Mesendoderm (in vitro differentiated cells): Measurements from ENCODE around the gene CHST9.
"Not testable (repeated sequence)": the region's sequence is repeated elsewhere in the genome, so short reads cannot be mapped to it uniquely, and the experiment has no call there.

Experiments used
- DNase-seq: peaks from one replicate; pipeline ENCODE4 v3.0.0; 2013
- H2AK5ac ChIP-seq: 2 replicates; pipeline ENCODE4 v1.6.1; 2013; ENCODE audit warnings: low read length, inconsistent platforms
- H2BK120ac ChIP-seq: 2 replicates; pipeline ENCODE4 v1.6.1; 2013; ENCODE audit warnings: low read depth, mild to moderate bottlenecking, low read length, moderate library complexity, mixed read lengths
- H2BK15ac ChIP-seq: replicated peaks from 2 replicates; pipeline ENCODE4 v1.6.1; 2013; ENCODE audit warnings: low read depth, mild to moderate bottlenecking, moderate library complexity
- H2BK5ac ChIP-seq: 2 replicates; pipeline ENCODE4 v1.6.1; 2013; ENCODE audit warnings: low read length, inconsistent platforms
- H3K18ac ChIP-seq: 2 replicates; pipeline ENCODE4 v1.6.1; 2013; ENCODE audit warnings: mild to moderate bottlenecking, low read length, mixed read lengths
- H3K23ac ChIP-seq: one replicate; pipeline ENCODE4 v1.6.1; 2013; ENCODE audit warnings: low read length
- H3K27ac ChIP-seq: 2 replicates; pipeline ENCODE4 v1.5.1; 2013; ENCODE audit warnings: low read depth, mild to moderate bottlenecking, inconsistent platforms, low read length, moderate library complexity
- H3K27me3 ChIP-seq: 2 replicates; pipeline ENCODE4 v1.6.1; 2013; ENCODE audit warnings: low read length, control low read depth, mild to moderate bottlenecking, inconsistent platforms; ENCODE audit not compliant: insufficient read depth, poor library complexity
- H3K36me3 ChIP-seq: 2 replicates; pipeline ENCODE4 v1.6.1; 2013; ENCODE audit warnings: low read length, inconsistent platforms; ENCODE audit not compliant: control insufficient read depth, insufficient read depth
- H3K4ac ChIP-seq: one replicate; pipeline ENCODE4 v1.6.1; 2013; ENCODE audit warnings: low read depth, mild to moderate bottlenecking, low read length, moderate library complexity
- H3K4me1 ChIP-seq: 2 replicates; pipeline ENCODE4 v1.6.1; 2013; ENCODE audit warnings: low read depth, low read length, inconsistent platforms; ENCODE audit not compliant: control insufficient read depth
- H3K4me2 ChIP-seq: 2 replicates; pipeline ENCODE4 v1.6.1; 2013; ENCODE audit warnings: low read length
- H3K4me3 ChIP-seq: 2 replicates; pipeline ENCODE4 v1.5.1; 2013; ENCODE audit warnings: mild to moderate bottlenecking, low read length
- H3K56ac ChIP-seq: one replicate; pipeline ENCODE4 v1.6.1; 2013; ENCODE audit warnings: low read length
- H3K79me1 ChIP-seq: 2 replicates; pipeline ENCODE4 v1.6.1; 2013; ENCODE audit warnings: low read length, inconsistent platforms
- H3K79me2 ChIP-seq: 2 replicates; pipeline ENCODE4 v1.6.1; 2013; ENCODE audit warnings: mild to moderate bottlenecking, low read length; ENCODE audit not compliant: control insufficient read depth, insufficient read depth
- H3K9ac ChIP-seq: 2 replicates; pipeline ENCODE4 v1.6.1; 2013; ENCODE audit warnings: low read length, inconsistent platforms
- H4K5ac ChIP-seq: one replicate; pipeline ENCODE4 v1.6.1; 2013; ENCODE audit warnings: low read length
- H4K8ac ChIP-seq: one replicate; pipeline ENCODE4 v1.6.1; 2013; ENCODE audit warnings: low read depth, mild to moderate bottlenecking, control low read depth, low read length, moderate library complexity
- WGBS: extraction: QIAGEN DNeasy Blood & Tissue Kit; methylation state at CpG from one replicate; pipeline ENCODE4 v1.1.7; 2013; ENCODE audit warnings: low lambda C conversion rate, missing lambda C conversion rate; ENCODE audit not compliant: insufficient coverage; ENCODE audit errors: extremely low coverage; 5-methylcytosine and 5-hydroxymethylcytosine counted together

The CHST9 gene

GRCh38 chr18:26976206-26976605 is 208.9 kb downstream of the CHST9 start:
- Histone ChIP-seq H3K18ac (no peak overlapping the region), H3K36me3 (no peaks in the 10 kb centered on the region), H3K27me3 (no peaks in the 10 kb centered on the region), H3K4ac (no peak overlapping the region), H3K79me2 (no peaks in the 10 kb centered on the region), H3K4me2 (no peak overlapping the region), H3K56ac (peak overlapping the region; percentile 46), H3K79me1 (no peaks in the 10 kb centered on the region), H2BK15ac (no peak overlapping the region), H3K4me1 (no peaks in the 10 kb centered on the region), H2BK5ac (no peak overlapping the region), H3K4me3 (no peak overlapping the region), H4K8ac (no peak overlapping the region), H3K27ac (no peak overlapping the region), H3K23ac (no peak overlapping the region), H2AK5ac (no peak overlapping the region), H3K9ac (no peak overlapping the region), H4K5ac (no peak overlapping the region), H2BK120ac (no peak overlapping the region)
- no CpG with 5 or more reads among the region's 2 CpGs for WGBS
- no peak for DNase-seq

GRCh38 chr18:26972549-26972948 is 212.6 kb downstream of the CHST9 start:
- H3K23ac ChIP-seq, H2BK120ac ChIP-seq, H3K4me3 ChIP-seq, H3K4me2 ChIP-seq, H2BK15ac ChIP-seq, H3K79me1 ChIP-seq, H3K79me2 ChIP-seq, H3K27ac ChIP-seq, H4K5ac ChIP-seq, H3K18ac ChIP-seq, H2BK5ac ChIP-seq, H3K4ac ChIP-seq, H3K56ac ChIP-seq, H3K27me3 ChIP-seq, DNase-seq, H3K36me3 ChIP-seq, H3K9ac ChIP-seq, H2AK5ac ChIP-seq, H3K4me1 ChIP-seq, H4K8ac ChIP-seq: not testable (repeated sequence)
- no CpG with 5 or more reads among the region's 15 CpGs for WGBS

- Histone ChIP-seq H3K4me1 (no peaks in the 10 kb centered on the region), H4K5ac (no peak overlapping the region), H3K27ac (no peak overlapping the region), H2BK15ac (no peak overlapping the region), H3K79me1 (no peaks in the 10 kb centered on the region), H3K79me2 (no peaks in the 10 kb centered on the region), H3K56ac (no peak overlapping the region), H3K36me3 (no peaks in the 10 kb centered on the region), H3K18ac (no peak overlapping the region), H3K4me3 (no peak overlapping the region), H4K8ac (no peak overlapping the region), H3K4ac (no peak overlapping the region), H3K23ac (no peak overlapping the region), H3K27me3 (no peaks in the 10 kb centered on the region), H2AK5ac (no peak overlapping the region), H3K4me2 (no peak overlapping the region), H3K9ac (no peak overlapping the region), H2BK5ac (no peak overlapping the region), H2BK120ac (no peak overlapping the region)
- no peak for DNase-seq
- WGBS, result no CpG with 5 or more reads among the region's 8 CpGs
Measured at GRCh38 chr18:26971409-26971808, 213.7 kb downstream of the CHST9 start.

GRCh38 chr18:26970637-26971036 is 214.5 kb downstream of the CHST9 start:
- no peak overlapping the region for H2BK15ac ChIP-seq
- DNase-seq, result no peak

GRCh38 chr18:26965206-26965605 is 219.9 kb downstream of the CHST9 start:
- no peak overlapping the region for H4K8ac ChIP-seq
- H3K9ac ChIP-seq, result no peak overlapping the region
- H2BK15ac ChIP-seq, result no peak overlapping the region
- no peak overlapping the region for H4K5ac ChIP-seq
- no peak overlapping the region for H3K18ac ChIP-seq
- WGBS, result no CpG with 5 or more reads among the region's 3 CpGs
- H2AK5ac ChIP-seq, result no peak overlapping the region
- no peak overlapping the region for H3K23ac ChIP-seq
- no peak overlapping the region for H3K27ac ChIP-seq
- no peaks in the 10 kb centered on the region for H3K4me1 ChIP-seq
- H3K4me2 ChIP-seq, result no peak overlapping the region
- no peak overlapping the region for H3K4ac ChIP-seq
- no peaks in the 10 kb centered on the region for H3K79me1 ChIP-seq
- H3K79me2 ChIP-seq, result no peaks in the 10 kb centered on the region
- no peak overlapping the region for H3K4me3 ChIP-seq
- H2BK5ac ChIP-seq, result no peak overlapping the region
- H2BK120ac ChIP-seq, result no peak overlapping the region
- no peak for DNase-seq
- H3K56ac ChIP-seq, result no peak overlapping the region
- H3K36me3 ChIP-seq, result no peaks in the 10 kb centered on the region
- no peaks in the 10 kb centered on the region for H3K27me3 ChIP-seq

More at GRCh38 chr18:26970637-26971036, 214.5 kb downstream of the CHST9 start:
- no peak overlapping the region for H4K5ac ChIP-seq
- H3K4me3 ChIP-seq, result no peak overlapping the region
- H3K4me2 ChIP-seq, result no peak overlapping the region
- no peak overlapping the region for H3K4ac ChIP-seq
- H3K9ac ChIP-seq, result no peak overlapping the region
- H2BK5ac ChIP-seq, result no peak overlapping the region
- no peak overlapping the region for H2BK120ac ChIP-seq
- H2AK5ac ChIP-seq, result no peak overlapping the region
- no peaks in the 10 kb centered on the region for H3K36me3 ChIP-seq
- no CpG with 5 or more reads among the region's 4 CpGs for WGBS
- H3K56ac ChIP-seq, result no peak overlapping the region
- H3K18ac ChIP-seq, result no peak overlapping the region
- no peaks in the 10 kb centered on the region for H3K79me1 ChIP-seq
- H4K8ac ChIP-seq, result no peak overlapping the region
- H3K27me3 ChIP-seq, result no peaks in the 10 kb centered on the region
- H3K23ac ChIP-seq, result no peak overlapping the region
- H3K79me2 ChIP-seq, result no peaks in the 10 kb centered on the region
- H3K27ac ChIP-seq, result no peak overlapping the region
- H3K4me1 ChIP-seq, result no peaks in the 10 kb centered on the region

- Histone ChIP-seq H3K79me1 (no peaks in the 10 kb centered on the region), H3K4ac (no peak overlapping the region), H3K4me3 (no peak overlapping the region), H3K27me3 (no peaks in the 10 kb centered on the region), H3K9ac (no peak overlapping the region), H3K23ac (no peak overlapping the region), H3K36me3 (no peaks in the 10 kb centered on the region), H2BK120ac (no peak overlapping the region), H3K18ac (no peak overlapping the region), H3K27ac (no peak overlapping the region), H3K4me1 (no peaks in the 10 kb centered on the region), H2BK15ac (no peak overlapping the region), H4K5ac (no peak overlapping the region), H4K8ac (no peak overlapping the region), H2BK5ac (no peak overlapping the region), H3K79me2 (no peaks in the 10 kb centered on the region), H3K4me2 (no peak overlapping the region), H2AK5ac (no peak overlapping the region), H3K56ac (no peak overlapping the region)
- WGBS, result no CpG with 5 or more reads among the region's 3 CpGs
- peak; percentile 8 for DNase-seq
Measured at GRCh38 chr18:26963292-26963691, 221.8 kb downstream of the CHST9 start.
